GM23338 (cell line): ENCODE results near the gene NKAPD1. TPM values are rescaled to one million over a fixed set of nuclear protein-coding genes. Genes with fewer than 3 reads are reported as not detected.

ENCODE experiments used
- ATAC-seq: fragments of 200-7000 bp; cut with Tn5 transposase; 3 replicates; pipeline ENCODE4 v1.9.1; 2020
- DNase-seq: peaks from one replicate; pipeline ENCODE4 v3.0.0-alpha.2; 2015; ENCODE audit warnings: low spot score
- H2AFZ ChIP-seq: fragments of 200-600 bp; sonication (generic); 2 replicates; pipeline ENCODE4 v1.8.0; 2016; ENCODE audit warnings: antibody characterized with exemption, mild to moderate bottlenecking, moderate library complexity
- H3F3A ChIP-seq: fragments of 200-600 bp; sonication (generic); replicated peaks from 2 replicates; pipeline ENCODE4 v1.8.0; 2017; ENCODE audit warnings: antibody characterized with exemption, mixed run types, low read depth
- H3K27ac ChIP-seq: fragments of 200-600 bp; sonication (generic); 2 replicates; pipeline ENCODE4 v1.6.1; 2016; ENCODE audit warnings: low read depth
- H3K27me3 ChIP-seq: fragments of 200-600 bp; sonication (generic); 2 replicates; pipeline ENCODE4 v1.8.0; 2016; ENCODE audit warnings: mild to moderate bottlenecking, mixed run types, moderate library complexity; ENCODE audit not compliant: insufficient read depth
- H3K36me3 ChIP-seq: fragments of 200-600 bp; sonication (generic); 2 replicates; pipeline ENCODE4 v1.8.0; 2016; ENCODE audit warnings: mild to moderate bottlenecking; ENCODE audit not compliant: insufficient read depth
- H3K4me1 ChIP-seq: fragments of 200-600 bp; sonication (generic); 2 replicates; pipeline ENCODE4 v1.8.0; 2016; ENCODE audit warnings: mild to moderate bottlenecking, moderate library complexity; ENCODE audit not compliant: insufficient read depth
- H3K4me2 ChIP-seq: fragments of 200-600 bp; sonication (generic); 2 replicates; pipeline ENCODE4 v1.7.1; 2017; ENCODE audit warnings: mixed run types
- H3K4me3 ChIP-seq: fragments of 200-600 bp; sonication (generic); 2 replicates; pipeline ENCODE4 v1.6.1; 2016; ENCODE audit warnings: mixed run types
- H3K79me2 ChIP-seq: fragments of 200-600 bp; sonication (generic); replicated peaks from 2 replicates; pipeline ENCODE4 v1.8.0; 2017; ENCODE audit warnings: mild to moderate bottlenecking; ENCODE audit not compliant: insufficient read depth
- H3K9me2 ChIP-seq: fragments of 200-600 bp; sonication (generic); 2 replicates; pipeline ENCODE4 v1.8.0; 2017; ENCODE audit not compliant: insufficient read depth
- H4K20me1 ChIP-seq: fragments of 200-600 bp; sonication (generic); replicated peaks from 2 replicates; pipeline ENCODE4 v1.8.0; 2017; ENCODE audit warnings: mild to moderate bottlenecking; ENCODE audit not compliant: insufficient read depth
- H3K27ac Mint-ChIP-seq: 2 replicates; pipeline ENCODE4 v1.8.0; 2020; ENCODE audit warnings: inconsistent platforms, mild to moderate bottlenecking, moderate library complexity, mixed read lengths
- H3K27me3 Mint-ChIP-seq: 3 replicates; pipeline ENCODE4 v1.8.0; 2022; ENCODE audit warnings: low read depth, mild to moderate bottlenecking, moderate library complexity, mixed read lengths, inconsistent platforms; ENCODE audit not compliant: insufficient read depth, poor library complexity
- H3K36me3 Mint-ChIP-seq: 3 replicates; pipeline ENCODE4 v1.8.0; 2021; ENCODE audit warnings: low read depth, mild to moderate bottlenecking, inconsistent platforms, moderate library complexity, mixed read lengths
- H3K4me1 Mint-ChIP-seq: 3 replicates; pipeline ENCODE4 v1.8.0; 2020; ENCODE audit warnings: mild to moderate bottlenecking, inconsistent platforms, mixed read lengths
- H3K4me3 Mint-ChIP-seq: 3 replicates; pipeline ENCODE4 v1.8.0; 2021; ENCODE audit warnings: moderate library complexity, mild to moderate bottlenecking, inconsistent platforms, mixed read lengths
- H3K9me3 Mint-ChIP-seq: 3 replicates; pipeline ENCODE4 v1.8.0; 2020; ENCODE audit warnings: moderate library complexity, mild to moderate bottlenecking, inconsistent platforms, mixed read lengths
- CREB1 ChIP-seq: fragments of 250-450 bp; sonication (Bioruptor Pico); IDR thresholded peaks from 2 replicates; pipeline ENCODE4 v1.5.0; 2020; ENCODE audit warnings: low read depth, mild to moderate bottlenecking, moderate library complexity
- EZH2 ChIP-seq: fragments of 200-600 bp; sonication (generic); IDR thresholded peaks from one replicate; pipeline ENCODE4 v1.8.0; 2017; ENCODE audit warnings: antibody characterized with exemption, mild to moderate bottlenecking, low read depth; ENCODE audit not compliant: unreplicated experiment
- EZH2phosphoT487 ChIP-seq: fragments of 200-600 bp; sonication (generic); IDR thresholded peaks from one replicate; pipeline ENCODE4 v1.8.1; 2018; ENCODE audit warnings: antibody characterized with exemption; ENCODE audit not compliant: unreplicated experiment
- JUNB ChIP-seq: IDR thresholded peaks from one replicate; pipeline ENCODE4 v1.6.1; 2016; ENCODE audit warnings: antibody characterized with exemption; ENCODE audit not compliant: unreplicated experiment
- NANOG ChIP-seq: IDR thresholded peaks from 2 replicates; pipeline ENCODE4 v1.6.1; 2016; ENCODE audit warnings: antibody characterized with exemption, borderline replicate concordance
- POLR2AphosphoS5 ChIP-seq: IDR thresholded peaks from 2 replicates; pipeline ENCODE4 v1.6.1; 2016; ENCODE audit warnings: antibody characterized with exemption, low read depth
- STAT1 ChIP-seq: IDR thresholded peaks from one replicate; pipeline ENCODE4 v1.6.1; 2016; ENCODE audit warnings: antibody characterized with exemption; ENCODE audit not compliant: unreplicated experiment
- ZNF114 ChIP-seq: fragments of 250-450 bp; sonication (Bioruptor Pico); IDR thresholded peaks from 2 replicates; pipeline ENCODE4 v1.5.0; 2020; ENCODE audit warnings: mild to moderate bottlenecking, moderate library complexity
- ZNF331 ChIP-seq: fragments of 250-450 bp; sonication (Bioruptor Pico); IDR thresholded peaks from 2 replicates; pipeline ENCODE4 v1.5.0; 2020; ENCODE audit warnings: low read depth, mild to moderate bottlenecking, moderate library complexity
- polyA plus RNA-seq: library from polyadenylated mRNA; unstranded; fragments of >200 nt; fragmentation: Nextera tagmentation; extraction: Ambion mirVana; gene quantifications from 2 replicates; pipeline ENCODE4 v1.2.1, GENCODE V29; 2016
- total RNA-seq: library from RNA; depleted of rRNA; stranded (reverse); fragments of >200 nt; shearing (Covaris generic); gene quantifications from 2 replicates; pipeline ENCODE4 v1.2.3, GENCODE V29; 2014
- TF ChIP-seq, protein P1 (sequence below): IDR thresholded peaks from one replicate; pipeline ENCODE4 v1.6.1; 2018; ENCODE audit warnings: antibody characterized with exemption; ENCODE audit not compliant: unreplicated experiment
- TF ChIP-seq, protein P2 (sequence below), 2 experiments: fragments of 200-600 bp in 1 of 2; sonication (generic) in 1 of 2; conservative IDR thresholded peaks; 2 replicates each; pipeline versions ENCODE4 v1.5.1 to v1.6.1; 2016 to 2017; ENCODE audit warnings: antibody characterized with exemption in 2 of 2, low read depth in 2 of 2, mild to moderate bottlenecking in 2 of 2, moderate library complexity in 1 of 2
- TF ChIP-seq, protein P3 (sequence below): IDR thresholded peaks from 2 replicates; pipeline ENCODE4 v1.6.1; 2016; ENCODE audit warnings: antibody characterized with exemption
- TF ChIP-seq, protein P4 (sequence below): fragments of 250-450 bp; sonication (Bioruptor Pico); IDR thresholded peaks from 2 replicates; pipeline ENCODE4 v1.5.0; 2020; ENCODE audit warnings: mild to moderate bottlenecking, moderate library complexity

The NKAPD1 gene
- total and polyA plus RNA-seq, 2 experiments from 2014 or later: 14.6 to 40.6 TPM

DNA sequence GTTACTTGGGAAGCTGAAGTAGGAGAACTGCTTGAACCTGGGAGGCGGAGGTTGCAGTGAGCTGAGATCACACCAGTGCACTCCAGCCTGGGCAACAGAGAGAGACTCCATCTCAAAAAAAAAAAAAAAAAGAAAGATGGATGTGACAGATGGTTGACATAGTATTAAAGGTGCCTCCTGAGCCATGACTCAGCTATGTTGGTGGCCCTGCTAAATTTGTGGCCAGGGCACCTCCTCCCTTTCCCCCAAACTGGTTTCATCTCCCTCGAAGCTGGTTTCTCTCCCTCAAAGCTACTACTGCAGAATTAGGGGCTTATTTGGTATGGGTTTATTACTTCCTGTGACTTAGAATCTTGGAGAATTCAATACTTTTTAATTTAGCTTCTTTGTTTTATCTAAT, 44.1 kb downstream of the NKAPD1 start:
- no peaks in the 10 kb centered on the region for H3K4me1 ChIP-seq
- TF ChIP-seq STAT1 (no peak), NANOG (no peak), JUNB (no peak), ZNF114 (CRISPR knock-in tag) (no peak), EZH2 (no peak), ZNF331 (CRISPR knock-in tag) (no peak), CREB1 (no peak), POLR2AphosphoS5 (no peak), EZH2phosphoT487 (no peak)
- TF ChIP-seq, protein P1, sequence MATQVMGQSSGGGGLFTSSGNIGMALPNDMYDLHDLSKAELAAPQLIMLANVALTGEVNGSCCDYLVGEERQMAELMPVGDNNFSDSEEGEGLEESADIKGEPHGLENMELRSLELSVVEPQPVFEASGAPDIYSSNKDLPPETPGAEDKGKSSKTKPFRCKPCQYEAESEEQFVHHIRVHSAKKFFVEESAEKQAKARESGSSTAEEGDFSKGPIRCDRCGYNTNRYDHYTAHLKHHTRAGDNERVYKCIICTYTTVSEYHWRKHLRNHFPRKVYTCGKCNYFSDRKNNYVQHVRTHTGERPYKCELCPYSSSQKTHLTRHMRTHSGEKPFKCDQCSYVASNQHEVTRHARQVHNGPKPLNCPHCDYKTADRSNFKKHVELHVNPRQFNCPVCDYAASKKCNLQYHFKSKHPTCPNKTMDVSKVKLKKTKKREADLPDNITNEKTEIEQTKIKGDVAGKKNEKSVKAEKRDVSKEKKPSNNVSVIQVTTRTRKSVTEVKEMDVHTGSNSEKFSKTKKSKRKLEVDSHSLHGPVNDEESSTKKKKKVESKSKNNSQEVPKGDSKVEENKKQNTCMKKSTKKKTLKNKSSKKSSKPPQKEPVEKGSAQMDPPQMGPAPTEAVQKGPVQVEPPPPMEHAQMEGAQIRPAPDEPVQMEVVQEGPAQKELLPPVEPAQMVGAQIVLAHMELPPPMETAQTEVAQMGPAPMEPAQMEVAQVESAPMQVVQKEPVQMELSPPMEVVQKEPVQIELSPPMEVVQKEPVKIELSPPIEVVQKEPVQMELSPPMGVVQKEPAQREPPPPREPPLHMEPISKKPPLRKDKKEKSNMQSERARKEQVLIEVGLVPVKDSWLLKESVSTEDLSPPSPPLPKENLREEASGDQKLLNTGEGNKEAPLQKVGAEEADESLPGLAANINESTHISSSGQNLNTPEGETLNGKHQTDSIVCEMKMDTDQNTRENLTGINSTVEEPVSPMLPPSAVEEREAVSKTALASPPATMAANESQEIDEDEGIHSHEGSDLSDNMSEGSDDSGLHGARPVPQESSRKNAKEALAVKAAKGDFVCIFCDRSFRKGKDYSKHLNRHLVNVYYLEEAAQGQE: no peak
- TF ChIP-seq, protein P2, sequence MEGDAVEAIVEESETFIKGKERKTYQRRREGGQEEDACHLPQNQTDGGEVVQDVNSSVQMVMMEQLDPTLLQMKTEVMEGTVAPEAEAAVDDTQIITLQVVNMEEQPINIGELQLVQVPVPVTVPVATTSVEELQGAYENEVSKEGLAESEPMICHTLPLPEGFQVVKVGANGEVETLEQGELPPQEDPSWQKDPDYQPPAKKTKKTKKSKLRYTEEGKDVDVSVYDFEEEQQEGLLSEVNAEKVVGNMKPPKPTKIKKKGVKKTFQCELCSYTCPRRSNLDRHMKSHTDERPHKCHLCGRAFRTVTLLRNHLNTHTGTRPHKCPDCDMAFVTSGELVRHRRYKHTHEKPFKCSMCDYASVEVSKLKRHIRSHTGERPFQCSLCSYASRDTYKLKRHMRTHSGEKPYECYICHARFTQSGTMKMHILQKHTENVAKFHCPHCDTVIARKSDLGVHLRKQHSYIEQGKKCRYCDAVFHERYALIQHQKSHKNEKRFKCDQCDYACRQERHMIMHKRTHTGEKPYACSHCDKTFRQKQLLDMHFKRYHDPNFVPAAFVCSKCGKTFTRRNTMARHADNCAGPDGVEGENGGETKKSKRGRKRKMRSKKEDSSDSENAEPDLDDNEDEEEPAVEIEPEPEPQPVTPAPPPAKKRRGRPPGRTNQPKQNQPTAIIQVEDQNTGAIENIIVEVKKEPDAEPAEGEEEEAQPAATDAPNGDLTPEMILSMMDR (conservative IDR thresholded peaks at IDR 0.05; ENCODE audit: low read depth in 2 of 2): no peak
- TF ChIP-seq, protein P3, sequence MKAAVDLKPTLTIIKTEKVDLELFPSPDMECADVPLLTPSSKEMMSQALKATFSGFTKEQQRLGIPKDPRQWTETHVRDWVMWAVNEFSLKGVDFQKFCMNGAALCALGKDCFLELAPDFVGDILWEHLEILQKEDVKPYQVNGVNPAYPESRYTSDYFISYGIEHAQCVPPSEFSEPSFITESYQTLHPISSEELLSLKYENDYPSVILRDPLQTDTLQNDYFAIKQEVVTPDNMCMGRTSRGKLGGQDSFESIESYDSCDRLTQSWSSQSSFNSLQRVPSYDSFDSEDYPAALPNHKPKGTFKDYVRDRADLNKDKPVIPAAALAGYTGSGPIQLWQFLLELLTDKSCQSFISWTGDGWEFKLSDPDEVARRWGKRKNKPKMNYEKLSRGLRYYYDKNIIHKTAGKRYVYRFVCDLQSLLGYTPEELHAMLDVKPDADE: no peak
- TF ChIP-seq, protein P4, sequence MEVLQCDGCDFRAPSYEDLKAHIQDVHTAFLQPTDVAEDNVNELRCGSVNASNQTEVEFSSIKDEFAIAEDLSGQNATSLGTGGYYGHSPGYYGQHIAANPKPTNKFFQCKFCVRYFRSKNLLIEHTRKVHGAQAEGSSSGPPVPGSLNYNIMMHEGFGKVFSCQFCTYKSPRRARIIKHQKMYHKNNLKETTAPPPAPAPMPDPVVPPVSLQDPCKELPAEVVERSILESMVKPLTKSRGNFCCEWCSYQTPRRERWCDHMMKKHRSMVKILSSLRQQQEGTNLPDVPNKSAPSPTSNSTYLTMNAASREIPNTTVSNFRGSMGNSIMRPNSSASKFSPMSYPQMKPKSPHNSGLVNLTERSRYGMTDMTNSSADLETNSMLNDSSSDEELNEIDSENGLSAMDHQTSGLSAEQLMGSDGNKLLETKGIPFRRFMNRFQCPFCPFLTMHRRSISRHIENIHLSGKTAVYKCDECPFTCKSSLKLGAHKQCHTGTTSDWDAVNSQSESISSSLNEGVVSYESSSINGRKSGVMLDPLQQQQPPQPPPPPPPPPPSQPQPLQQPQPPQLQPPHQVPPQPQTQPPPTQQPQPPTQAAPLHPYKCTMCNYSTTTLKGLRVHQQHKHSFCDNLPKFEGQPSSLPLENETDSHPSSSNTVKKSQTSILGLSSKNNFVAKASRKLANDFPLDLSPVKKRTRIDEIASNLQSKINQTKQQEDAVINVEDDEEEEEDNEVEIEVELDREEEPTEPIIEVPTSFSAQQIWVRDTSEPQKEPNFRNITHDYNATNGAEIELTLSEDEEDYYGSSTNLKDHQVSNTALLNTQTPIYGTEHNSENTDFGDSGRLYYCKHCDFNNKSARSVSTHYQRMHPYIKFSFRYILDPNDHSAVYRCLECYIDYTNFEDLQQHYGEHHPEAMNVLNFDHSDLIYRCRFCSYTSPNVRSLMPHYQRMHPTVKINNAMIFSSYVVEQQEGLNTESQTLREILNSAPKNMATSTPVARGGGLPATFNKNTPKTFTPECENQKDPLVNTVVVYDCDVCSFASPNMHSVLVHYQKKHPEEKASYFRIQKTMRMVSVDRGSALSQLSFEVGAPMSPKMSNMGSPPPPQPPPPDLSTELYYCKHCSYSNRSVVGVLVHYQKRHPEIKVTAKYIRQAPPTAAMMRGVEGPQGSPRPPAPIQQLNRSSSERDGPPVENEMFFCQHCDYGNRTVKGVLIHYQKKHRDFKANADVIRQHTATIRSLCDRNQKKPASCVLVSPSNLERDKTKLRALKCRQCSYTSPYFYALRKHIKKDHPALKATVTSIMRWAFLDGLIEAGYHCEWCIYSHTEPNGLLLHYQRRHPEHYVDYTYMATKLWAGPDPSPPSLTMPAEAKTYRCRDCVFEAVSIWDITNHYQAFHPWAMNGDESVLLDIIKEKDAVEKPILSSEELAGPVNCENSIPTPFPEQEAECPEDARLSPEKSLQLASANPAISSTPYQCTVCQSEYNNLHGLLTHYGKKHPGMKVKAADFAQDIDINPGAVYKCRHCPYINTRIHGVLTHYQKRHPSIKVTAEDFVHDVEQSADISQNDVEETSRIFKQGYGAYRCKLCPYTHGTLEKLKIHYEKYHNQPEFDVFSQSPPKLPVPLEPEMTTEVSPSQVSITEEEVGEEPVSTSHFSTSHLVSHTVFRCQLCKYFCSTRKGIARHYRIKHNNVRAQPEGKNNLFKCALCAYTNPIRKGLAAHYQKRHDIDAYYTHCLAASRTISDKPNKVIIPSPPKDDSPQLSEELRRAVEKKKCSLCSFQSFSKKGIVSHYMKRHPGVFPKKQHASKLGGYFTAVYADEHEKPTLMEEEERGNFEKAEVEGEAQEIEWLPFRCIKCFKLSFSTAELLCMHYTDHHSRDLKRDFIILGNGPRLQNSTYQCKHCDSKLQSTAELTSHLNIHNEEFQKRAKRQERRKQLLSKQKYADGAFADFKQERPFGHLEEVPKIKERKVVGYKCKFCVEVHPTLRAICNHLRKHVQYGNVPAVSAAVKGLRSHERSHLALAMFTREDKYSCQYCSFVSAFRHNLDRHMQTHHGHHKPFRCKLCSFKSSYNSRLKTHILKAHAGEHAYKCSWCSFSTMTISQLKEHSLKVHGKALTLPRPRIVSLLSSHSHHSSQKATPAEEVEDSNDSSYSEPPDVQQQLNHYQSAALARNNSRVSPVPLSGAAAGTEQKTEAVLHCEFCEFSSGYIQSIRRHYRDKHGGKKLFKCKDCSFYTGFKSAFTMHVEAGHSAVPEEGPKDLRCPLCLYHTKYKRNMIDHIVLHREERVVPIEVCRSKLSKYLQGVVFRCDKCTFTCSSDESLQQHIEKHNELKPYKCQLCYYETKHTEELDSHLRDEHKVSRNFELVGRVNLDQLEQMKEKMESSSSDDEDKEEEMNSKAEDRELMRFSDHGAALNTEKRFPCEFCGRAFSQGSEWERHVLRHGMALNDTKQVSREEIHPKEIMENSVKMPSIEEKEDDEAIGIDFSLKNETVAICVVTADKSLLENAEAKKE: no peak
- peaks cover 3% of the 10 kb centered on the region; the same call in 1 of the 3 replicates for H3K9me3 Mint-ChIP-seq
- H3K4me3 Mint-ChIP-seq: no peak overlapping the region
- H3K36me3 ChIP-seq: no peaks in the 10 kb centered on the region
- H3K4me3 ChIP-seq: no peak overlapping the region
- H3K27me3 Mint-ChIP-seq: peaks cover 5% of the 10 kb centered on the region
- DNase-seq (no peak), ATAC-seq (no peak)
- no peaks in the 10 kb centered on the region for H3K4me1 Mint-ChIP-seq
- no peak overlapping the region for H3K27ac ChIP-seq
- no peaks in the 10 kb centered on the region for H3F3A ChIP-seq
- H3K36me3 Mint-ChIP-seq: no peaks in the 10 kb centered on the region
- no peaks in the 10 kb centered on the region for H3K27me3 ChIP-seq
- H4K20me1 ChIP-seq: no peaks in the 10 kb centered on the region
- no peak overlapping the region for H3K27ac Mint-ChIP-seq
- H3K9me2 ChIP-seq: no peaks in the 10 kb centered on the region
- H3K79me2 ChIP-seq: no peaks in the 10 kb centered on the region
- H3K4me2 ChIP-seq: no peak overlapping the region
- no peak overlapping the region for H2AFZ ChIP-seq
